Measurements from ENCODE around the gene EML6.
A peak's percentile ranks its signal among the peaks of the same experiment; 100 is the strongest.

Gene EML6

DNA sequence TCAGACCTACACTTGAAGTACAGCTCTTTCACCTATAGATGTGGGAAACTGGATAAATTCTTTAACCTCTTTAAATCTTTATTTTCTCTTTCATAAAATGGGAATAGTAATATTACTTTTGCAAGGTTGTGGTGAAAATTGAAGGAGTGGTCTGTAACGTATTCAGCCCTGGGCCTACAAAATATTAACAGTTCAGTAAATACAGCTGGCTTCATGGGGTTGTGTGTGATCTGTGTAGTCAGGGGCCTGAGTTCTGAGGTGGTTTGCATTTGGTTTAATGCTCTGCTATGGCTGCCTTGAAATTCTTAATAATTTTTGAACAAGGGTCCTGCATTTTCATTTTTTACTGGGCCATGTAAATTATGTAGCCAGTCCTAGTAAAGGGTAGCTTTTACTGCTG lies 16.8 kb upstream of the EML6 start:
- DNase-seq (ENCODE audit: low read depth in 3 of 3): no peak

DNA sequence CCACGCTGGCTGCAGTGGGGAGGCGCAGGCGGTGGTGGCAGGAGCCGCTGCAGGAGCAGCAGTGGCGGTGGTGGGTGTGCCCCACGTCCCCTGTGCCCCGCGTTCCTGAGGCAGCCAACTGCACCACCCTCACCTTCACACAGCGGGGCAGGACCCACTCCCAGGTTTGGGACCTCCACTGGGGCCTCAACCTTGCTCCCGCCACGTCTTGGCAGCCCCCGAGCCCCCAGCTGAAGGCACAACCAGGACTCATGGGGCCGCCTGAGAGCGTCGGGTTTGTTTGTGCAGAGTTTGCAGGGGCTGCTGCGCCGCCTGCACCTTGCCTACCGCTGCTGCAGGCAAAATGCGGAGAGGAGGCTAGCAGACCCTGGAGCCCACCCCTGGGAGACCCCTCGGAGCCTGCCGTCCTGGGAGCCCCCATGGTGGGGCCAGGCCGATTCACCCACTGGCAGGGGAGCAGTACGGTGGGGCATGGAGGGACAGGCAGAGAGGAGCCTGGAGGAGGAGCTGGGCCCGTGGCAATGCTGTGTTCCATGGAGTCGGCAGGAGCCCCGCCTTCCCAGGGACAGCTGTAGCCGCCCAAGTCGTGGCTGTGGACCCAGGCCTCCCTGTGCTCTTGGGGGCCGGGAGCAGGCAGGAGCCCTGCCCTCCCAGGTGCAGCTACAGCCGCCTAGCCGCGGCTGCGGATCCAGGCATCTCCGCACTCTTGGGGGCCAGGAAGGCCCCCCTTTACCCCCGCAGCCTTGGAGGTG lies 14.7 kb upstream of the EML6 start:
- DNase-seq (ENCODE audit: low read depth in 3 of 3): peak in 1 of 3 experiments; percentile 3

DNA sequence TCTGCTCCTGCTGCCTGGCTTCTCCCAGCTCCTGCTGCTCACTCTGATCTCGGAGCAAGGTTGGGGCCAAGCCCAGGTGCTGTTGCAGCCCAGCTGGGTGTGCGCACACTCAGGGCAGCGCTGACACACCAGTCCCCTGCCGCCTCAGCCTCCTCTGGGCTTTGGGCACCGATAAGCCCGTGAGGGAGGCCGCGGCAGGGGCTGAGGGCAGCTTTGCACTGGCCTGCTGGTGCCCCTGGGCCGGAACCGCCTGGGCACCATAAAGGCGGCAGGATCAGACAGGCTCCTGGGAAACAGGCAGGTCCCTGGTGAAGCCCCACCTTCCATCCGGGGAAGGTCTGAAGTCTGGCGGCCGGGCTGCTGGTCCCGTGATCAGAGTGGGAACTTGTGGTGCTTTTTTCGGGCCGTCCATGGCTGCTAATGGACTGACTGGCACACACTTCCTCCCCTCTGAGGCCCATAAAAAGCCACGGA lies 14.1 kb upstream of the EML6 start:
- DNase-seq (ENCODE audit: low read depth in 3 of 3): no peak

- no peak for DNase-seq (ENCODE audit: low read depth in 3 of 3)
These were observed 13.2 kb upstream of the EML6 start for GRCh38 chr2:54710216-54710615.

DNA sequence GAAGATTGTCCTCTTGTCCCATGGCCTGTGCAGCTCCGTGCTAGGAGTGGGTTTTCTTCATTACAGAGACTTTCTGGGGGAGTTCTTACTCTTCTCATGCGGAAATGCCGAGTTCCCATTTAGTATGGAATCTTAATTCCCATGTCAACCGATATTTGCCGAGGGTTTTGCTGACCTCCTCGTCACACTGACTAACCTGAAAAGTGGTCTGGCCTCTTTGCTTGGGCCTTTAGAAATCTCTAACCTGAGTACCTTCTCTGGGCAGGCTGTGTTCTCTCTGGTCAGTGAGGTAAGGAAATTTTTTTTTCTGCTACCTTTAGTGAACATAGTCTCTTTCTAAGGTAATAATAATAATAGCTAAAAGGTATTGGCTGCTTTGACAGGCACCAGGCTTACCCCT lies 10.9 kb upstream of the EML6 start:
- DNase-seq (ENCODE audit: low read depth in 3 of 3): no peak

GRCh38 chr2:54714996-54715395 lies 8.5 kb upstream of the EML6 start:
- no peak for DNase-seq (ENCODE audit: low read depth in 3 of 3)

- DNase-seq (ENCODE audit: low read depth in 3 of 3): no peak
These were observed 7.1 kb upstream of the EML6 start for GRCh38 chr2:54716375-54716774.

DNA sequence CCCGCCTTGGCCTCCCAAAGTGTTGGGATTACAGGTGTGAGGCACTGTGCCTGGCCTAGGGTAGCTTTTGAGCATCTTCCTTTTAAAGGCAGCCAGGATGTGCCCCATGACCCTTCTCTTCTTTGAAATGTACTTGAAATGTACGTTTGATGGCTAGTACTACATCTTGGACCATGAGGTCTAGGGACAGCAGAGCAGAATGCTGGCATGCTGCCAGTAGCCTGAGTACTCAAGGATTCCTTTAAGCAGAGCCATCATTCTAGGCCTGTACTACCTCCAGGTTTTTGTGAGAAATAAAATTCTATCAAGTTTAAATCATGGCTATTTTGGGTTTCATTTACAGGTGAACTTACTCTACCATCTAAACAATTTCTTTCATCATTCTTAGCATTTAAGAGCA lies 2.9 kb upstream of the EML6 start:
- no peak for DNase-seq (ENCODE audit: low read depth in 3 of 3)

- no peak for DNase-seq (ENCODE audit: low read depth in 3 of 3)
These were observed 821 bp upstream of the EML6 start for GRCh38 chr2:54722641-54723040.

DNA sequence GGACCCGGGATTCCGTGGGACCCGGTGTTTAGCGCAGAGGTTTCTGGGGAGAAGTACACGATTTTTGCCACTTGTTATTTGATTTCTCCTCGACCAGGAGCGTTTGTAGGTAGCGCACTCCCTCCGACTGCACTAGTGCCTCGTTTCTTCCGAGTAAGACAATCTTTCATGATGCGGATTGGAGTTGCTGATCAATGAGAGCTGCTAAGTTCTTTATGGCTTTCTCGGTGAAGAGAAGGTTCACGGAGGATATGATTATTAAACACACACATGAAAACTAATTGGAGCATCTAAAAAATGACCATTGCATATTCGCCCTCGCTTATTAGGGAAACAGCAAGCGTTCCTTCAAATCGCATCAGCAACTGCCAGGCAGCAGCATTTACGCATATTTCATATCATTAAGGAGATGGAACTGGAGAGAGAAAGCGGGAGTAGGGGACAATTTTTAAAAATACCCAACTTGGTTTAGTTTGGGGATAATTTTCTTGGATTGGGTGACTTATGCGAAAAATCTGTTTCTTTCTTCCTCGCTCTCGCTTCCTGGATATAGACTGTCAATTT lies 616 bp downstream of the EML6 start:
- no peak for DNase-seq (ENCODE audit: low read depth in 3 of 3)

GRCh38 chr2:54724560-54725342 lies 1.3 kb downstream of the EML6 start:
- DNase-seq (ENCODE audit: low read depth in 3 of 3): peak in 1 of 3 experiments; percentile 14

DNA sequence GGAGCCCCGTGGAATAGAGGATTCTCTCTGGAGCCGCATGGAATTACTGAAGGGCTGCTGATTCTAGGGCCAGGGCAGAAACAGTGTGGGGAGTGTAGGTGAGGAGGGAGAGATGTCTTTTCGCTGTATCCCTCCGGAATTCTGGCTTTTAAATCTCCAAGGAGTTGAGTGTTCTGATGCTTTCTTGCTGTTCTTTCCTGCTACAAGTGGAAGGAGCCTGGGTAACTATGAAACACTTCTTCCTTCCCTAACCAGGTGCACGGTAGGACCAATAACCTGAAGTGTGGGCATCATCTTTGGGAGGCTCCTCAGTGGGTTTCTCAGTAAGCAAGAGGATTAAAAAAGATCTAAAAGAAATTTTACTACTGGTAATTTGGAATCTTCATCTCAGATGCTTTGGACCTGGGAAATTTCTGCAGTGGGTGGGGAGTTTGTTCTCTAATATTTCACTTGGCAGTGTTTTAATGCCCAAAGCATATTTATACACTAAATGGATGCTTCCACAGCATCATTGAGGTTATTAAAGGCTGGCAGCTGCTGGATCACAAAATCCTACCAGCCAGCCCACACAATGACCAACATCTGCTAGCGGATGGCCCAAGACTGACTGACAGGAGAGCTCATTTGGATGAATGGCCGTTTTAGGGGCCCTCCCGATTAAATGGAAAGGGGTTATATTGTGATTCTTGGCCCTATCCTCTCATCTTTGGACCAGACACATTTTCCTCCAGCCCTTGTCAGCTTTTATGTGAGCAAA lies 2.1 kb downstream of the EML6 start:
- DNase-seq (ENCODE audit: low read depth in 3 of 3): no peak

GRCh38 chr2:54726431-54726830 lies 3.0 kb downstream of the EML6 start:
- no peak for DNase-seq (ENCODE audit: low read depth in 3 of 3)

GRCh38 chr2:54726940-54727339 lies 3.5 kb downstream of the EML6 start:
- DNase-seq (ENCODE audit: low read depth in 3 of 3): no peak

- no peak for DNase-seq (ENCODE audit: low read depth in 3 of 3)
These were observed 5.2 kb downstream of the EML6 start for GRCh38 chr2:54728669-54729120.

DNA sequence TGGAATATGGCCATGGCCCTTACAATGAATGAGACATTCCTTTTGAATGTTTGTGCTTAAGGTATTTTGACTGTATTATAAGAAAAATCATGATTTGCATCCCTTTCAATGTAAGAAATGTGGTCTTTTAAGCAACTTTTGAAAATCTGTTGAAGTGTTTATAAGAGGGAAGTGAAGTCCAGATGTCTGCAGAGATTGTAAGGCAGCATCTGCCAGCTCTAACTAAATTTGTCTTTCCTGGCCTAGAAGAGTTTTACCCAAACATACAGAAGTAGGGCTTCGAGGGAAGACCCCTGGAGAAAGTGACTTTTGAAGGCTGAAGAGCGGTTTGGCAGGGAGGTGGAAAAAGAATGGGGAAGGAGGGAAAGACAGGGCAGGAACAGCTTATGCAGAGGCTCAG lies 12.2 kb downstream of the EML6 start:
- no peak for DNase-seq (ENCODE audit: low read depth in 3 of 3)

DNA sequence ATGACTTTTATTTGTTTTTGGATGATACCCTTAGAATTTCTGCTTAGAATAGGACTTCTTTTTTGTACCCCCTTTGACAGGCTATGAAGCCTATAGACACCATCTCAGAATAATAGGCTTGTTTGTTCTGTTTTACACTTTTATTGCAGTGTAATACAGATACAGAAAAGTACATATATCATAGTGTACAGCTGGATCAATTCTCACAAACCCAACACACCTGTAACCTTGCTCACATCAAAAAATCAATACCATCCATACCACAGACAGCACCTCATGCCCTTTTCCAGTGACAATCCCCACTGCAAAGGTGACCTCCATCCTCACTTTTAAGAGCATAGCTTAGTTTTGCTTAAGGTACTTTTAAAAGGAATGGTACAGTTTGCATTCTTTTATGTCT lies 14.8 kb downstream of the EML6 start:
- DNase-seq (ENCODE audit: low read depth in 3 of 3): no peak

DNA sequence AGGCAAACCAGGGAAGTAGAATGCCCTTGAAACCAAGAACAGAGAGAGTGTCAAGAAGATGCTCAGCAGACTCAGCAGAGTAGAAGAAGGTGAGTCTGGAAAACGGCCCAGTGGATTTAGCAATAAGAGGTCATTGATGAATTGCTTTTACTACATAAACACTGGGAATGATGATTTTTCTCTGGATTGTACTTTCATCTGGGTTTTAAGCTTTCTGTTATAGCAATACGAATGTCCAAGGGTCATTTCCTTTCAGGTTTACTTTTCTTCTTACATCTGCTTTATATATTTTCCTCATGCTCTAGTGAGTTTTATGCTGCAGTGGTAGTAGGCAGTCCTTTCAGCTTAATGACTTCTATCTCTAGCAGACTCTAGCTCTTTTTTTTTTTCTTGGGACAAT lies 16.9 kb downstream of the EML6 start:
- no peak for DNase-seq (ENCODE audit: low read depth in 3 of 3)

GRCh38 chr2:54741250-54741649 lies 17.8 kb downstream of the EML6 start:
- no peak for DNase-seq (ENCODE audit: low read depth in 3 of 3)

DNA sequence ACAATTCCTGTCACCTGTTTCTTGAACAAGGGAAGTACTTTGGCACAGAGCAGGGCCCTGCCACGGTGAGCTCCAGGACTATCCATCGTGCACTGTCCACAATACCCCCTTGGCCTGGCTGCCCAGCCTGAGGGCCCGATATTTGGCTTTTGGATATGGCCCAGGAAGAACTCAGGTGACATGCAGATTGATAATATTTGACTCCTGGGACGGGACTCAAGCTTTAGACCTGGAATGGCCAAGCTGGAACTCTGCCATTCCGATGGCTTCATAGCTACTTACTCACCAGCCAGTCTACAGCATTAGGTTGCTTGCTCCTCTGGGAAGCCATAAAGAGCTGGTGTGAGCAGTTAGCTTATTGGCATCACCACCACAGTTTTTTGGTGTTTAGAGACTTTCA lies 26.6 kb downstream of the EML6 start:
- no peak for DNase-seq (ENCODE audit: low read depth in 3 of 3)

- DNase-seq (ENCODE audit: low read depth in 3 of 3): no peak
These were observed 29.0 kb downstream of the EML6 start for GRCh38 chr2:54752439-54752838.
